ENCODE measurements around the gene TACSTD2. TPM values are rescaled to one million over a fixed set of nuclear protein-coding genes. Genes with fewer than 3 reads are reported as not detected.
"Not testable (repeated sequence)": the region's sequence is repeated elsewhere in the genome, so short reads cannot be mapped to it uniquely, and the experiment has no call there.

TACSTD2 gene
- total RNA-seq, 2 experiments from 2014 or later = not detected

DNA sequence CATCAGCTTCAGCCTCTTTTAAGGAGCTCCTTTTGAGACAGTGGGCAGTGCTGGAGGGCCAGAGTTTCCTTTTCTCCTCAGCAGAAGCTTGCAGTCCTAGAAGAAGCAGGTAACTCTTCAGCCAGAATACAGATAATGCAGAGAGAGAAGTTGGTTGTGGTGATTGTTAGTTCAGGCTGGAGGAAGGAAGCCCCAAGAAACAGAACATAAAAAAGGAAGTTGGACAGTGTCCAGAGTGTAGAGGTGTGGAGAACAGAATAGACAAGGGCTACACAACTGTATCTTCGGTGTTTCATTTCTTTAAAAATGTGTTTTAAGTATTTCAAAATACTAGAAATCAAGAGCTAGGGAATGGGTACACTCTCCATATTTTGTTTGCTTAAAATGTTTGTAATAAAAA lies 6.4 kb upstream of the TACSTD2 start:
- H3K4me1 ChIP-seq (ENCODE audit: insufficient read depth, low read length, poor library complexity, severe bottlenecking) = no peaks in the 10 kb centered on the region
- intact Hi-C loops (cut with micrococcal nuclease; ENCODE audit: unreplicated experiment) = no loop called here
- no peak overlapping the region for H3K4me2 ChIP-seq (ENCODE audit: low read length)
- no TSS peak for BruUV-seq (replicated peaks)
- H3K4me3 ChIP-seq (ENCODE audit: low read depth, low read length, poor library complexity, severe bottlenecking) = no peak overlapping the region
- no peaks in the 10 kb centered on the region for H3K79me2 ChIP-seq (ENCODE audit: insufficient read depth, low read depth, low read length)
- POLR2A ChIA-PET = interaction anchor here (0.6 kb wide), 1 partner anchor 12 kb away, joined by 3 read pairs; no protein-coding TSS in a partner anchor
- DNase-seq (ENCODE audit: low spot score) = no peak
- H3K9me3 ChIP-seq (ENCODE audit: low read length) = no peaks in the 10 kb centered on the region
- no peaks in the 10 kb centered on the region for H3K36me3 ChIP-seq (ENCODE audit: insufficient read depth, low read length)
- no peak overlapping the region for H3K27ac ChIP-seq (ENCODE audit: low read depth, low read length, poor library complexity, severe bottlenecking)
- no peaks in the 10 kb centered on the region for H4K20me1 ChIP-seq (ENCODE audit: insufficient read depth, low read length)
- no peak overlapping the region for H2AFZ ChIP-seq (ENCODE audit: low read length)
- no peaks in the 10 kb centered on the region for H3K9me2 ChIP-seq (ENCODE audit: insufficient read depth, low read length)
- no peak for TF ChIP-seq EZH2phosphoT487 (IDR thresholded peaks at IDR 0.05; ENCODE audit: borderline replicate concordance, low read depth, low read length)
- no peak for TF ChIP-seq CTCF (conservative IDR thresholded peaks at IDR 0.05; ENCODE audit: low read length)
- CTCF ChIA-PET (ENCODE audit: unreplicated experiment) = no interaction called here

DNA sequence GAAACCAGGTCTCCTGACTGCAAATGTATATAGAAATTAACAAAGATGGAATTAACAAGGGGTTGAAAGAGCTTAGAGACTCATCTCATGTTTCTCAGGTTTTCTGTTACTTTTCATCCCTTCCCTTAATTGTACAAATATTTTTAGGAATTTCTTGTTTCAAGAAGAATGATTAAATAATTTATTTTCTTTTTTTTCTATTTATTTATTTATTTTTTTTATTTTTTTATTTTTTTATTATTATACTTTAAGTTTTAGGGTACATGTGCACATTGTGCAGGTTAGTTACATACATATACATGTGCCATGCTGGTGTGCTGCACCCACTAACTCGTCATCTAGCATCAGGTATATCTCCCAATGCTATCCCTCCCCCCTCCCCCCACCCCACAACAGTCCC lies 5.1 kb upstream of the TACSTD2 start:
- H3K27ac ChIP-seq (ENCODE audit: low read depth, low read length, poor library complexity, severe bottlenecking); H3K9me2 ChIP-seq (ENCODE audit: insufficient read depth, low read length); POLR2A ChIA-PET; H3K36me3 ChIP-seq (ENCODE audit: insufficient read depth, low read length); H2AFZ ChIP-seq (ENCODE audit: low read length); H3K4me2 ChIP-seq (ENCODE audit: low read length); DNase-seq (ENCODE audit: low spot score); CTCF ChIA-PET (ENCODE audit: unreplicated experiment); H3K9me3 ChIP-seq (ENCODE audit: low read length); intact Hi-C loops (cut with micrococcal nuclease; ENCODE audit: unreplicated experiment); H3K79me2 ChIP-seq (ENCODE audit: insufficient read depth, low read depth, low read length); H4K20me1 ChIP-seq (ENCODE audit: insufficient read depth, low read length); H3K4me3 ChIP-seq (ENCODE audit: low read depth, low read length, poor library complexity, severe bottlenecking); BruUV-seq (replicated peaks); H3K4me1 ChIP-seq (ENCODE audit: insufficient read depth, low read length, poor library complexity, severe bottlenecking): not testable (repeated sequence)

GRCh38 chr1:58581641-58582040 lies 4.6 kb upstream of the TACSTD2 start:
- no peaks in the 10 kb centered on the region for H3K4me1 ChIP-seq (ENCODE audit: insufficient read depth, low read length, poor library complexity, severe bottlenecking)
- POLR2A ChIA-PET = no interaction called here

More at GRCh38 chr1:58581641-58582040, 4.6 kb upstream of the TACSTD2 start:
- CTCF ChIA-PET (ENCODE audit: unreplicated experiment) = no interaction called here
- Histone ChIP-seq H3K4me2 (ENCODE audit: low read length) (no peak overlapping the region), H3K9me2 (ENCODE audit: insufficient read depth, low read length) (no peaks in the 10 kb centered on the region), H2AFZ (ENCODE audit: low read length) (no peak overlapping the region), H4K20me1 (ENCODE audit: insufficient read depth, low read length) (no peaks in the 10 kb centered on the region), H3K27ac (ENCODE audit: low read depth, low read length, poor library complexity, severe bottlenecking) (no peak overlapping the region), H3K4me3 (ENCODE audit: low read depth, low read length, poor library complexity, severe bottlenecking) (no peak overlapping the region), H3K36me3 (ENCODE audit: insufficient read depth, low read length) (no peaks in the 10 kb centered on the region), H3K9me3 (ENCODE audit: low read length) (no peaks in the 10 kb centered on the region), H3K79me2 (ENCODE audit: insufficient read depth, low read depth, low read length) (no peaks in the 10 kb centered on the region)
- no peak for DNase-seq (ENCODE audit: low spot score)
- TF ChIP-seq CTCF (conservative IDR thresholded peaks at IDR 0.05; ENCODE audit: low read length) (no peak), EZH2phosphoT487 (IDR thresholded peaks at IDR 0.05; ENCODE audit: borderline replicate concordance, low read depth, low read length) (no peak)
- intact Hi-C loops (cut with micrococcal nuclease; ENCODE audit: unreplicated experiment) = no loop called here
- no TSS peak for BruUV-seq (replicated peaks)
